Measurements from ENCODE around the gene ACSS2.

DNA sequence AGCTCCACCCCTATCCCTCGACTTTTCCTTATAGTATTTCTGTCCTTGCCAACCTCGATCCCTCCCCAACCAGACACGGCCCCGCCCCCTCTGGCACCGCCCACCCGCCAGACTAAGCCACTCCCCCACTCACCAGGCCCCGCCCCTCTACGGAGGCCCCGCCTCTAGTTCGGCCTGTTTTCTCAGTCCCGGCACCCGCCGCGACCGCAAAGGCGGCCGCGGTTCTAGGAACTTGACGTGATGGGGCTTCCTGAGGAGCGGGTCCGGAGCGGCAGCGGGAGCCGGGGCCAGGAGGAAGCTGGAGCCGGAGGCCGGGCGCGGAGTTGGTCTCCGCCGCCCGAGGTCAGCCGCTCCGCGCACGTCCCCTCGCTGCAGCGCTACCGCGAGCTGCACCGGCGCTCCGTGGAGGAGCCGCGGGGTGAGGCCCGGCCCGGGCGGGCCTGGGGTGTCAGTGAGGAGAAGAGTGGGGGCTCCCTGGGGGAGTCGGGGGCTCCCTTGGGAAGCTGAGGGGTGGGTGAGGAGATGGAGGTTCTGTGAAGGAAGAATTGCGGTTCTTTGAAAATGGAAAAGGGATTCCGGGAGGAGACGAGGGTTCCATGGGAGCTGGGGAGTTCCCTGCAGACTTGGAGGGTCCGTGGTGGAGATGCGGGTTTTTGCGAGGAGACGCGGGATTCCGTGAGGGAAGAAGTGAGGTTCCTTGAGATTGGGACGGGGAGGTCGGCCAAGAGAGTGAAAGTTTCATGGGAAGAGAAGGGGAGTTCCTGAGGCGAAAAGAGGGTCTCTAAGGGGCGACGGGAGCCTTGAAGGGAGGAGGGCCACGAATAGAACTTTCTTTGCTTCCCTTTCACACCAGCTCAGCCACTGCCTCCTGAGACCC, at the start of gene ACSS2:
- TF ChIP-seq, protein P1, sequence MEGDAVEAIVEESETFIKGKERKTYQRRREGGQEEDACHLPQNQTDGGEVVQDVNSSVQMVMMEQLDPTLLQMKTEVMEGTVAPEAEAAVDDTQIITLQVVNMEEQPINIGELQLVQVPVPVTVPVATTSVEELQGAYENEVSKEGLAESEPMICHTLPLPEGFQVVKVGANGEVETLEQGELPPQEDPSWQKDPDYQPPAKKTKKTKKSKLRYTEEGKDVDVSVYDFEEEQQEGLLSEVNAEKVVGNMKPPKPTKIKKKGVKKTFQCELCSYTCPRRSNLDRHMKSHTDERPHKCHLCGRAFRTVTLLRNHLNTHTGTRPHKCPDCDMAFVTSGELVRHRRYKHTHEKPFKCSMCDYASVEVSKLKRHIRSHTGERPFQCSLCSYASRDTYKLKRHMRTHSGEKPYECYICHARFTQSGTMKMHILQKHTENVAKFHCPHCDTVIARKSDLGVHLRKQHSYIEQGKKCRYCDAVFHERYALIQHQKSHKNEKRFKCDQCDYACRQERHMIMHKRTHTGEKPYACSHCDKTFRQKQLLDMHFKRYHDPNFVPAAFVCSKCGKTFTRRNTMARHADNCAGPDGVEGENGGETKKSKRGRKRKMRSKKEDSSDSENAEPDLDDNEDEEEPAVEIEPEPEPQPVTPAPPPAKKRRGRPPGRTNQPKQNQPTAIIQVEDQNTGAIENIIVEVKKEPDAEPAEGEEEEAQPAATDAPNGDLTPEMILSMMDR (IDR thresholded peaks at IDR 0.05) = no peak
- TF ChIP-seq POLR2A (IDR thresholded peaks at IDR 0.05) = no peak

All from lower leg skin (tissue), 3 donors.